ENCODE measurements around the gene PHF10. TPM values are rescaled to one million over a fixed set of nuclear protein-coding genes. Genes with fewer than 3 reads are reported as not detected.

Gene PHF10
- total and polyA plus RNA-seq, 2 donors (not counting 3 experiments of a cell fraction or from before 2014, with no cell fraction given) = 19.1 to 62.4 TPM

DNA sequence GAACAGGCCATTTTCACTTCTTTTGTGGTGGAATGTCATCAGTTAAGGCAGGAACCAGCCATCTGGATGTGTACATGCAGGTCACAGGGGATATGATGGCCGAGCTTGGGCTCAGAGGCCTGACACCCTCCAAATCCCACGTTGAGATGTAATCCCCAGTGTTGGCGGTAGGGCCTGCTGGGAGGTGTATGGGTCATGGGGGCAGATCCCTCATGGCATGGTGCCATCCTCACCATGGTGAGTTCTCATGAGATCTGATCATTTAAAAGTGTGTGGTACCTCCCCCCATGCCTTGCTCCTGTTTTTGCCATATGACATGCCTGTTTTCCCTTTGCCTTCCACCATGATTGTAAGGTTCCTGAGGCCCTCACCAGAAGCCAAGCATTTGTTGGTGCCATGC lies 49.3 kb downstream of the PHF10 start:
- no peaks in the 10 kb centered on the region for H3K79me2 ChIP-seq (ENCODE audit: control insufficient read depth, insufficient read depth, low read length)
- no TSS peak for BruUV-seq (replicated peaks)
- no peaks in the 10 kb centered on the region for H3K9me1 ChIP-seq (replicated peaks; ENCODE audit: control insufficient read depth, extremely low read depth, insufficient read depth, low read length)
- H4K20me1 ChIP-seq (replicated peaks; ENCODE audit: control insufficient read depth, extremely low read depth, insufficient read depth, low read length) = no peaks in the 10 kb centered on the region
- no peak overlapping the region for H3K4me3 ChIP-seq (replicated peaks in 1 of 3; ENCODE audit: insufficient read depth in 1 of 3, low read depth in 1 of 3, low read length in 3 of 3)
- FAIRE-seq (no peak), DNase-seq (ENCODE audit: low read depth, low spot score) (no peak)
- H3K4me1 ChIP-seq (ENCODE audit: control insufficient read depth, extremely low read depth, insufficient read depth, low read length) = peaks cover 11% of the 10 kb centered on the region
- ChIA-PET CTCF (no interaction called here), POLR2A (no interaction called here)
- H3K36me3 ChIP-seq (ENCODE audit: control insufficient read depth in 2 of 2, extremely low read depth in 1 of 2, insufficient read depth in 2 of 2, low read length in 2 of 2) = peaks cover 0 to 4% of the 10 kb centered on the region in 2 experiments
- intact Hi-C loops (cut with micrococcal nuclease) = no loop called here
- no peak for TF ChIP-seq EZH2 (IDR thresholded peaks at IDR 0.05; ENCODE audit: borderline replicate concordance, low read depth, low read length, severe bottlenecking)
- TF ChIP-seq MAX (IDR thresholded peaks at IDR 0.05; ENCODE audit: insufficient read depth, insufficient read length) = no peak
- no peak for TF ChIP-seq MYC (IDR thresholded peaks at IDR 0.05; ENCODE audit: low read depth, low read length)
- no peak for TF ChIP-seq POLR2AphosphoS5 (IDR thresholded peaks at IDR 0.05; ENCODE audit: insufficient read depth, low read depth, low read length)
- TF ChIP-seq GATA2 (IDR thresholded peaks at IDR 0.05; ENCODE audit: insufficient read depth, insufficient read length, low read depth, low read length) = no peak
- TF ChIP-seq POLR2A (IDR thresholded peaks at IDR 0.05; ENCODE audit: low read depth, low read length) = no peak
- no peak for TF ChIP-seq JUN (IDR thresholded peaks at IDR 0.05; ENCODE audit: borderline replicate concordance, insufficient read depth, insufficient read length, low read depth)
- no peak for TF ChIP-seq FOS (IDR thresholded peaks at IDR 0.05; ENCODE audit: borderline replicate concordance, insufficient read depth, low read length)
- no peak for TF ChIP-seq CTCF (IDR thresholded peaks at IDR 0.05; ENCODE audit: extremely low read depth in 1 of 2, insufficient read depth in 1 of 2, low read depth in 1 of 2, low read length in 2 of 2)
- dilution Hi-C loops (cut with MboI; ENCODE audit: extremely low pct_ligation_motif_present, low sequenced_read_pairs) = no loop called here
- no peak overlapping the region for H3K9ac ChIP-seq (replicated peaks; ENCODE audit: extremely low read depth, insufficient read depth, low read length)
- H3K27ac ChIP-seq (ENCODE audit: insufficient read depth, low read depth, low read length) = no peak overlapping the region
- no peak overlapping the region for H2AFZ ChIP-seq (ENCODE audit: low read depth, low read length)
- no peaks in the 10 kb centered on the region for H3K27me3 ChIP-seq (ENCODE audit: control insufficient read depth in 2 of 2, insufficient read depth in 2 of 2, low read length in 2 of 2)
- H3K9me3 ChIP-seq (replicated peaks; ENCODE audit: control insufficient read depth, insufficient read depth, low read length) = no peaks in the 10 kb centered on the region
- no peak overlapping the region for H3K4me2 ChIP-seq (ENCODE audit: insufficient read depth, low read length)
